HEK293 (cell line): Measurements from ENCODE around the gene PIGL.

Source experiments
- CTCF ChIA-PET: fragments of 350-600 bp; formaldehyde crosslinking; extraction: SDS; loops from one replicate; lab custom pipeline; 2021; ENCODE audit warnings: antibody characterized with exemption; lab: Yijun Ruan, JAX
- POLR2A ChIA-PET: fragments of 300-600 bp; formaldehyde crosslinking; extraction: SDS; loops from one replicate; lab custom pipeline; 2020; ENCODE audit warnings: antibody characterized with exemption, inconsistent platforms; lab: Yijun Ruan, JAX
- H3K27ac ChIP-seq: fragments of 200-500 bp; sonication (Bioruptor generic); 2 replicates; pipeline ENCODE4 v1.5.1; 2014; ENCODE audit warnings: low read depth, low read length, control low read depth, inconsistent platforms; ENCODE audit errors: extremely low read depth
- H3K36me3 ChIP-seq, 2 experiments: fragments of 200-500 bp in 1 of 2; sonication (Bioruptor generic) in 1 of 2; 1 replicate in 1 of 2; 2 replicates in 1 of 2; pipeline ENCODE4 v1.5.1; 2014 to 2017; ENCODE audit warnings: inconsistent platforms in 2 of 2, low read length in 2 of 2; ENCODE audit not compliant: control insufficient read depth in 2 of 2, insufficient read depth in 1 of 2
- H3K4me1 ChIP-seq: fragments of 200-500 bp; sonication (Bioruptor generic); 2 replicates; pipeline ENCODE4 v1.5.1; 2014; ENCODE audit warnings: mild to moderate bottlenecking, low read length, inconsistent platforms; ENCODE audit not compliant: control insufficient read depth, insufficient read depth
- H3K4me3 ChIP-seq: 2 replicates; pipeline ENCODE4 v1.5.1; 2011; ENCODE audit warnings: low read depth, mild to moderate bottlenecking, control low read depth, low read length, moderate library complexity
- H3K9me3 ChIP-seq: fragments of 200-500 bp; sonication (Bioruptor generic); 2 replicates; pipeline ENCODE4 v1.5.1; 2014; ENCODE audit warnings: low read depth, low read length, inconsistent platforms; ENCODE audit not compliant: control insufficient read depth, insufficient read depth
- BCL11A ChIP-seq: fragments of 450-650 bp; formaldehyde crosslinking; IDR thresholded peaks from 2 replicates; pipeline ENCODE4 v1.5.1; 2016; ENCODE audit warnings: low read depth, missing biosample characterization, missing genetic modification characterization
- EGR2 ChIP-seq: fragments of 450-650 bp; formaldehyde crosslinking; IDR thresholded peaks from 2 replicates; pipeline ENCODE4 v1.5.1; 2016; ENCODE audit warnings: low read depth, missing biosample characterization, missing genetic modification characterization
- HOXA7 ChIP-seq: sonication (generic); formaldehyde crosslinking; IDR thresholded peaks from 2 replicates; pipeline ENCODE4 v1.8.1; 2022; ENCODE audit warnings: missing genetic modification reagents, borderline replicate concordance
- KLF8 ChIP-seq: fragments of 450-650 bp; formaldehyde crosslinking; IDR thresholded peaks from 2 replicates; pipeline ENCODE4 v1.5.1; 2016; ENCODE audit warnings: missing biosample characterization, missing genetic modification characterization
- OSR2 ChIP-seq: fragments of 450-650 bp; formaldehyde crosslinking; IDR thresholded peaks from 2 replicates; pipeline ENCODE4 v1.5.1; 2016; ENCODE audit warnings: missing biosample characterization, missing genetic modification characterization
- RBAK ChIP-seq: fragments of 450-650 bp; formaldehyde crosslinking; IDR thresholded peaks from 2 replicates; pipeline ENCODE4 v1.5.1; 2016; ENCODE audit warnings: missing biosample characterization, missing genetic modification characterization
- ZFP41 ChIP-seq: fragments of 450-650 bp; formaldehyde crosslinking; IDR thresholded peaks from 2 replicates; pipeline ENCODE4 v1.5.1; 2016; ENCODE audit warnings: missing biosample characterization, missing genetic modification characterization, borderline replicate concordance
- ZNF112 ChIP-seq: fragments of 450-650 bp; formaldehyde crosslinking; IDR thresholded peaks from 2 replicates; pipeline ENCODE4 v1.5.0; 2017; ENCODE audit warnings: missing biosample characterization, missing genetic modification characterization
- ZNF23 ChIP-seq: fragments of 450-650 bp; formaldehyde crosslinking; IDR thresholded peaks from 2 replicates; pipeline ENCODE4 v1.5.1; 2016; ENCODE audit warnings: missing biosample characterization, missing genetic modification characterization, borderline replicate concordance
- ZNF391 ChIP-seq: fragments of 450-650 bp; formaldehyde crosslinking; IDR thresholded peaks from 2 replicates; pipeline ENCODE4 v1.5.1; 2016; ENCODE audit warnings: low read depth, missing biosample characterization, missing genetic modification characterization, borderline replicate concordance
- ZNF423 ChIP-seq: fragments of 450-650 bp; formaldehyde crosslinking; IDR thresholded peaks from 2 replicates; pipeline ENCODE4 v1.5.1; 2016; ENCODE audit warnings: missing biosample characterization, missing genetic modification characterization
- ZNF561 ChIP-seq: fragments of 450-650 bp; IDR thresholded peaks from 2 replicates; pipeline ENCODE4 v1.5.1; 2018; ENCODE audit warnings: missing biosample characterization, missing genetic modification characterization, borderline replicate concordance
- ZNF843 ChIP-seq: fragments of 450-650 bp; formaldehyde crosslinking; IDR thresholded peaks from 2 replicates; pipeline ENCODE4 v1.5.1; 2016; ENCODE audit warnings: missing biosample characterization, missing genetic modification characterization
- ZXDB ChIP-seq: fragments of 450-650 bp; formaldehyde crosslinking; IDR thresholded peaks from 2 replicates; pipeline ENCODE4 v1.5.1; 2016; ENCODE audit warnings: missing biosample characterization, missing genetic modification characterization
- TF ChIP-seq, protein P1 (sequence below): fragments of 450-650 bp; formaldehyde crosslinking; IDR thresholded peaks from 2 replicates; pipeline ENCODE4 v1.5.1; 2016; ENCODE audit warnings: missing biosample characterization, missing genetic modification characterization
- TF ChIP-seq, protein P2 (sequence below): fragments of 450-650 bp; formaldehyde crosslinking; IDR thresholded peaks from 2 replicates; pipeline ENCODE4 v1.5.1; 2016; ENCODE audit warnings: missing biosample characterization, missing genetic modification characterization
- TF ChIP-seq, protein P3 (sequence below): fragments of 450-650 bp; IDR thresholded peaks from 2 replicates; pipeline ENCODE4 v1.5.1; 2018; ENCODE audit warnings: missing biosample characterization, missing genetic modification characterization
- TF ChIP-seq, protein P4 (sequence below): fragments of 450-650 bp; formaldehyde crosslinking; IDR thresholded peaks from 2 replicates; pipeline ENCODE4 v1.5.1; 2016; ENCODE audit warnings: missing biosample characterization, missing genetic modification characterization
- TF ChIP-seq, protein P5 (sequence below): fragments of 450-650 bp; formaldehyde crosslinking; IDR thresholded peaks from 2 replicates; pipeline ENCODE4 v1.5.1; 2016; ENCODE audit warnings: missing biosample characterization, missing genetic modification characterization

The PIGL gene

DNA sequence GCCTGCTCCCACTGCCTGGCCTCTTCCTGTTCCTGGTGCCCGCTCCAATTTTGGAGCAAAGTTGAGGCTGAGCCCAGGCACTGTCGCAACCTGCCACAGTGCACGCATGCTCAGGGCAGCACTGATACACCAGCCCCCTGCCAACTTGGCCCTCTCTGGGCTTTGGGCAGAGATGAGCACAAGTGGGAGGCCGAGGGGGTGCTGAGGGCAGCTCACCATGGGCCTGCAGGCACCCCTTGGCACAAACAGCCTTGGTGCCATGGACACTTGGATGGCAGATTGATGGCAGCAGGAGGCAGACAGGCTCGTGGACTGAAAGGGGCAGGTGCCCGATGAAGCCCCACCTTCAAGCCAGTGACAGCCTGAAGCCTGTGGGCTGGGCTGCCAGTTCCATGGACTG is 42.9 kb downstream of the PIGL start:
- TF ChIP-seq, protein P1, sequence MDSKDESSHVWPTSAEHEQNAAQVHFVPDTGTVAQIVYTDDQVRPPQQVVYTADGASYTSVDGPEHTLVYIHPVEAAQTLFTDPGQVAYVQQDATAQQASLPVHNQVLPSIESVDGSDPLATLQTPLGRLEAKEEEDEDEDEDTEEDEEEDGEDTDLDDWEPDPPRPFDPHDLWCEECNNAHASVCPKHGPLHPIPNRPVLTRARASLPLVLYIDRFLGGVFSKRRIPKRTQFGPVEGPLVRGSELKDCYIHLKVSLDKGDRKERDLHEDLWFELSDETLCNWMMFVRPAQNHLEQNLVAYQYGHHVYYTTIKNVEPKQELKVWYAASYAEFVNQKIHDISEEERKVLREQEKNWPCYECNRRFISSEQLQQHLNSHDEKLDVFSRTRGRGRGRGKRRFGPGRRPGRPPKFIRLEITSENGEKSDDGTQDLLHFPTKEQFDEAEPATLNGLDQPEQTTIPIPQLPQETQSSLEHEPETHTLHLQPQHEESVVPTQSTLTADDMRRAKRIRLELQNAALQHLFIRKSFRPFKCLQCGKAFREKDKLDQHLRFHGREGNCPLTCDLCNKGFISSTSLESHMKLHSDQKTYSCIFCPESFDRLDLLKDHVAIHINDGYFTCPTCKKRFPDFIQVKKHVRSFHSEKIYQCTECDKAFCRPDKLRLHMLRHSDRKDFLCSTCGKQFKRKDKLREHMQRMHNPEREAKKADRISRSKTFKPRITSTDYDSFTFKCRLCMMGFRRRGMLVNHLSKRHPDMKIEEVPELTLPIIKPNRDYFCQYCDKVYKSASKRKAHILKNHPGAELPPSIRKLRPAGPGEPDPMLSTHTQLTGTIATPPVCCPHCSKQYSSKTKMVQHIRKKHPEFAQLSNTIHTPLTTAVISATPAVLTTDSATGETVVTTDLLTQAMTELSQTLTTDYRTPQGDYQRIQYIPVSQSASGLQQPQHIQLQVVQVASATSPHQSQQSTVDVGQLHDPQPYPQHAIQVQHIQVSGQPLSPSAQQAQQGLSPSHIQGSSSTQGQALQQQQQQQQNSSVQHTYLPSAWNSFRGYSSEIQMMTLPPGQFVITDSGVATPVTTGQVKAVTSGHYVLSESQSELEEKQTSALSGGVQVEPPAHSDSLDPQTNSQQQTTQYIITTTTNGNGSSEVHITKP = no peak
- TF ChIP-seq, protein P2, sequence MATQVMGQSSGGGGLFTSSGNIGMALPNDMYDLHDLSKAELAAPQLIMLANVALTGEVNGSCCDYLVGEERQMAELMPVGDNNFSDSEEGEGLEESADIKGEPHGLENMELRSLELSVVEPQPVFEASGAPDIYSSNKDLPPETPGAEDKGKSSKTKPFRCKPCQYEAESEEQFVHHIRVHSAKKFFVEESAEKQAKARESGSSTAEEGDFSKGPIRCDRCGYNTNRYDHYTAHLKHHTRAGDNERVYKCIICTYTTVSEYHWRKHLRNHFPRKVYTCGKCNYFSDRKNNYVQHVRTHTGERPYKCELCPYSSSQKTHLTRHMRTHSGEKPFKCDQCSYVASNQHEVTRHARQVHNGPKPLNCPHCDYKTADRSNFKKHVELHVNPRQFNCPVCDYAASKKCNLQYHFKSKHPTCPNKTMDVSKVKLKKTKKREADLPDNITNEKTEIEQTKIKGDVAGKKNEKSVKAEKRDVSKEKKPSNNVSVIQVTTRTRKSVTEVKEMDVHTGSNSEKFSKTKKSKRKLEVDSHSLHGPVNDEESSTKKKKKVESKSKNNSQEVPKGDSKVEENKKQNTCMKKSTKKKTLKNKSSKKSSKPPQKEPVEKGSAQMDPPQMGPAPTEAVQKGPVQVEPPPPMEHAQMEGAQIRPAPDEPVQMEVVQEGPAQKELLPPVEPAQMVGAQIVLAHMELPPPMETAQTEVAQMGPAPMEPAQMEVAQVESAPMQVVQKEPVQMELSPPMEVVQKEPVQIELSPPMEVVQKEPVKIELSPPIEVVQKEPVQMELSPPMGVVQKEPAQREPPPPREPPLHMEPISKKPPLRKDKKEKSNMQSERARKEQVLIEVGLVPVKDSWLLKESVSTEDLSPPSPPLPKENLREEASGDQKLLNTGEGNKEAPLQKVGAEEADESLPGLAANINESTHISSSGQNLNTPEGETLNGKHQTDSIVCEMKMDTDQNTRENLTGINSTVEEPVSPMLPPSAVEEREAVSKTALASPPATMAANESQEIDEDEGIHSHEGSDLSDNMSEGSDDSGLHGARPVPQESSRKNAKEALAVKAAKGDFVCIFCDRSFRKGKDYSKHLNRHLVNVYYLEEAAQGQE (tag by site-specific recombination) = no peak
- TF ChIP-seq ZNF391 = no peak
- TF ChIP-seq ZXDB (tag by site-specific recombination) = no peak
- TF ChIP-seq, protein P3, sequence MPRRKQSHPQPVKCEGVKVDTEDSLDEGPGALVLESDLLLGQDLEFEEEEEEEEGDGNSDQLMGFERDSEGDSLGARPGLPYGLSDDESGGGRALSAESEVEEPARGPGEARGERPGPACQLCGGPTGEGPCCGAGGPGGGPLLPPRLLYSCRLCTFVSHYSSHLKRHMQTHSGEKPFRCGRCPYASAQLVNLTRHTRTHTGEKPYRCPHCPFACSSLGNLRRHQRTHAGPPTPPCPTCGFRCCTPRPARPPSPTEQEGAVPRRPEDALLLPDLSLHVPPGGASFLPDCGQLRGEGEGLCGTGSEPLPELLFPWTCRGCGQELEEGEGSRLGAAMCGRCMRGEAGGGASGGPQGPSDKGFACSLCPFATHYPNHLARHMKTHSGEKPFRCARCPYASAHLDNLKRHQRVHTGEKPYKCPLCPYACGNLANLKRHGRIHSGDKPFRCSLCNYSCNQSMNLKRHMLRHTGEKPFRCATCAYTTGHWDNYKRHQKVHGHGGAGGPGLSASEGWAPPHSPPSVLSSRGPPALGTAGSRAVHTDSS (tag by site-specific recombination) = no peak
- no peak for TF ChIP-seq ZNF561
- TF ChIP-seq, protein P4, sequence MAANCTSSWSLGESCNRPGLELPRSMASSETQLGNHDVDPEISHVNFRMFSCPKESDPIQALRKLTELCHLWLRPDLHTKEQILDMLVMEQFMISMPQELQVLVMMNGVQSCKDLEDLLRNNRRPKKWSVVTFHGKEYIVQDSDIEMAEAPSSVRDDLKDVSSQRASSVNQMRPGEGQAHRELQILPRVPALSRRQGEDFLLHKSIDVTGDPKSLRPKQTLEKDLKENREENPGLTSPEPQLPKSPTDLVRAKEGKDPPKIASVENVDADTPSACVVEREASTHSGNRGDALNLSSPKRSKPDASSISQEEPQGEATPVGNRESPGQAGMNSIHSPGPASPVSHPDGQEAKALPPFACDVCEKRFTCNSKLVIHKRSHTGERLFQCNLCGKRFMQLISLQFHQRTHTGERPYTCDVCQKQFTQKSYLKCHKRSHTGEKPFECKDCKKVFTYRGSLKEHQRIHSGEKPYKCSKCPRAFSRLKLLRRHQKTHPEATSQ = no peak
- TF ChIP-seq ZNF112 (tag by site-specific recombination) = no peak
- TF ChIP-seq RBAK = no peak
- no peak for TF ChIP-seq OSR2 (tag by site-specific recombination)
- TF ChIP-seq, protein P5, sequence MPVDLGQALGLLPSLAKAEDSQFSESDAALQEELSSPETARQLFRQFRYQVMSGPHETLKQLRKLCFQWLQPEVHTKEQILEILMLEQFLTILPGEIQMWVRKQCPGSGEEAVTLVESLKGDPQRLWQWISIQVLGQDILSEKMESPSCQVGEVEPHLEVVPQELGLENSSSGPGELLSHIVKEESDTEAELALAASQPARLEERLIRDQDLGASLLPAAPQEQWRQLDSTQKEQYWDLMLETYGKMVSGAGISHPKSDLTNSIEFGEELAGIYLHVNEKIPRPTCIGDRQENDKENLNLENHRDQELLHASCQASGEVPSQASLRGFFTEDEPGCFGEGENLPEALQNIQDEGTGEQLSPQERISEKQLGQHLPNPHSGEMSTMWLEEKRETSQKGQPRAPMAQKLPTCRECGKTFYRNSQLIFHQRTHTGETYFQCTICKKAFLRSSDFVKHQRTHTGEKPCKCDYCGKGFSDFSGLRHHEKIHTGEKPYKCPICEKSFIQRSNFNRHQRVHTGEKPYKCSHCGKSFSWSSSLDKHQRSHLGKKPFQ (tag by site-specific recombination) = no peak
- no peak for TF ChIP-seq BCL11A (tag by site-specific recombination)
- TF ChIP-seq ZNF423 (tag by site-specific recombination) = no peak
- TF ChIP-seq KLF8 (tag by site-specific recombination) = no peak
- no peak for TF ChIP-seq ZFP41
- no peak for TF ChIP-seq EGR2 (tag by site-specific recombination)
- TF ChIP-seq ZNF843 = no peak
- TF ChIP-seq HOXA7 = no peak
- no peak for TF ChIP-seq ZNF23 (tag by site-specific recombination)
- ChIA-PET CTCF (no interaction called here), POLR2A (interaction anchor here (1.5 kb wide), 1 partner anchor 9 kb away, joined by 5 read pairs; no protein-coding TSS in a partner anchor)
- no peaks in the 10 kb centered on the region for H3K9me3 ChIP-seq
- peaks cover 0 to 4% of the 10 kb centered on the region in 2 experiments; a peak in 2 of 3 replicates for H3K36me3 ChIP-seq
- H3K4me3 ChIP-seq = no peak overlapping the region
- H3K27ac ChIP-seq = no peak overlapping the region
- no peaks in the 10 kb centered on the region for H3K4me1 ChIP-seq
